Calu3 (cell line): ENCODE data around the gene TXNDC16. TPM values are rescaled to one million over a fixed set of nuclear protein-coding genes. Genes with fewer than 3 reads are reported as not detected.
"Not testable (repeated sequence)": the region's sequence is repeated elsewhere in the genome, so short reads cannot be mapped to it uniquely, and the experiment has no call there.

Experiments used
- BruUV-seq: library from RNA; stranded (reverse); fragments of 400-500 nt; replicated peaks from 2 replicates; lab custom pipeline; 2021; lab: Mats Ljungman, UMichigan
- CTCF ChIA-PET: fragments of 300-600 bp; sonication (Branson Sonifier 250); formaldehyde crosslinking; loops from one replicate; lab custom pipeline; 2022; ENCODE audit warnings: antibody characterized with exemption; lab: Charles Lee
- DNase-seq: peaks from one replicate; pipeline ENCODE4 v3.0.0; 2022
- H3K27ac Mint-ChIP-seq: one replicate; pipeline ENCODE4 v1.8.0; 2022; ENCODE audit warnings: mixed read lengths; ENCODE audit not compliant: unreplicated experiment
- H3K27me3 Mint-ChIP-seq: one replicate; pipeline ENCODE4 v1.8.0; 2022; ENCODE audit warnings: mixed read lengths; ENCODE audit not compliant: unreplicated experiment
- H3K36me3 Mint-ChIP-seq: one replicate; pipeline ENCODE4 v1.8.0; 2022; ENCODE audit warnings: mild to moderate bottlenecking, moderate library complexity, mixed read lengths; ENCODE audit not compliant: insufficient read depth, unreplicated experiment
- H3K4me1 Mint-ChIP-seq: one replicate; pipeline ENCODE4 v1.8.0; 2022; ENCODE audit warnings: mild to moderate bottlenecking, low read depth, mixed read lengths; ENCODE audit not compliant: unreplicated experiment
- H3K4me3 Mint-ChIP-seq: one replicate; pipeline ENCODE4 v1.8.0; 2022; ENCODE audit warnings: mild to moderate bottlenecking, low read depth, moderate library complexity, mixed read lengths; ENCODE audit not compliant: unreplicated experiment
- H3K9me3 Mint-ChIP-seq: one replicate; pipeline ENCODE4 v1.8.0; 2022; ENCODE audit warnings: low read depth, mixed read lengths; ENCODE audit not compliant: unreplicated experiment
- intact Hi-C: fragments of 100-400 bp; cut with micrococcal nuclease; formaldehyde crosslinking; loops from one replicate; pipeline ENCODE4 v1.10.0; 2022; ENCODE audit not compliant: unreplicated experiment
- total RNA-seq: library from RNA; stranded (reverse); gene quantifications from 2 replicates; pipeline ENCODE4 v1.2.3, GENCODE V29; 2022
- TF ChIP-seq, protein P1 (sequence below): fragments of 200-600 bp; IDR thresholded peaks from one replicate; pipeline ENCODE4 v1.8.0; 2022; ENCODE audit warnings: antibody characterized with exemption; ENCODE audit not compliant: unreplicated experiment

The TXNDC16 gene
- total RNA-seq, 1 experiment from 2014 or later = 3.5 TPM

DNA sequence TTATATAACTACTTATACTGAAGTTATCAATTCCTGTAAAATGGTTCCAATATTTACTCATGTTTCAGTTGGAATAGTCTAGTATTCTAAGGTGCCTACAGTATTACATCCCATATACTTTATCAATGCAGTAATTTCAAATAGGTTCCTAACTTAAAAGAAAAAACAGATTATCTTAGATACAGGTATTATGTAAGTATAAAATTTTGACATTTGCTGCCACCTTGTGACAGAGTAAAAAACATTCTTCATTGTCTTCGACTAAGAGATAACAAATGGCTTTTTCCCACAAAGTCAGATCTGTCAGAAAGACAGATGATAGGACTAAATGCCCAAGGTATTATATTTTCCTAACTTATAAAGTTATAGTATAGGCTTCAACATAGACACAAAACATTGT lies 78.7 kb downstream of the TXNDC16 start:
- no TSS peak for BruUV-seq
- peak; percentile 4 for DNase-seq
- TF ChIP-seq, protein P1, sequence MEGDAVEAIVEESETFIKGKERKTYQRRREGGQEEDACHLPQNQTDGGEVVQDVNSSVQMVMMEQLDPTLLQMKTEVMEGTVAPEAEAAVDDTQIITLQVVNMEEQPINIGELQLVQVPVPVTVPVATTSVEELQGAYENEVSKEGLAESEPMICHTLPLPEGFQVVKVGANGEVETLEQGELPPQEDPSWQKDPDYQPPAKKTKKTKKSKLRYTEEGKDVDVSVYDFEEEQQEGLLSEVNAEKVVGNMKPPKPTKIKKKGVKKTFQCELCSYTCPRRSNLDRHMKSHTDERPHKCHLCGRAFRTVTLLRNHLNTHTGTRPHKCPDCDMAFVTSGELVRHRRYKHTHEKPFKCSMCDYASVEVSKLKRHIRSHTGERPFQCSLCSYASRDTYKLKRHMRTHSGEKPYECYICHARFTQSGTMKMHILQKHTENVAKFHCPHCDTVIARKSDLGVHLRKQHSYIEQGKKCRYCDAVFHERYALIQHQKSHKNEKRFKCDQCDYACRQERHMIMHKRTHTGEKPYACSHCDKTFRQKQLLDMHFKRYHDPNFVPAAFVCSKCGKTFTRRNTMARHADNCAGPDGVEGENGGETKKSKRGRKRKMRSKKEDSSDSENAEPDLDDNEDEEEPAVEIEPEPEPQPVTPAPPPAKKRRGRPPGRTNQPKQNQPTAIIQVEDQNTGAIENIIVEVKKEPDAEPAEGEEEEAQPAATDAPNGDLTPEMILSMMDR = no peak
- H3K36me3 Mint-ChIP-seq = no peaks in the 10 kb centered on the region
- H3K4me3 Mint-ChIP-seq = no peak overlapping the region
- no peaks in the 10 kb centered on the region for H3K27me3 Mint-ChIP-seq
- intact Hi-C loops = loop anchor here (1.0 to 2.0 kb wide), 2 partner anchors 174 to 431 kb away; no protein-coding TSS in a partner anchor
- no peaks in the 10 kb centered on the region for H3K4me1 Mint-ChIP-seq
- CTCF ChIA-PET = no interaction called here
- H3K27ac Mint-ChIP-seq = no peak overlapping the region
- no peaks in the 10 kb centered on the region for H3K9me3 Mint-ChIP-seq

DNA sequence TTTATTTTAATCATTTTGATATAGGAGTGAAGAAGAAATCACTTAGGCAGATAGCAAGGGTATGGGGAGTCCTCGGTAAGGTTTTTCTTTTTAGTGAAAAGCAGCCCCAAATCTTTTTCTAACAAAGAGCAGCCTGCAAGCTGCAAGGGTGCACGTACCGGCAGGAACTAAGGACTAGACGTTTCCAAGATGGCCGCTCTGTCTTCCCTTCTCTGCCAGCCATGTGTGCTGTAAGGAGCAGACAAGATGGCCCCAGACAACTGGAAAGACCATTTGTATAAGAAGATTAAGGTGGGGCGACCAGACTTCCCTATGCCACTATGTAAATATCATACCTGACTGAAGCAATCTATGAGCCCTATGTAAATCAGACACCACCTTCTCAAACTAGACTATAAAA lies 79.6 kb downstream of the TXNDC16 start:
- TF ChIP-seq, protein P1 = no peak
- Mint-ChIP-seq H3K4me1 (no peaks in the 10 kb centered on the region), H3K27ac (no peak overlapping the region), H3K4me3 (no peak overlapping the region), H3K9me3 (no peaks in the 10 kb centered on the region), H3K36me3 (no peaks in the 10 kb centered on the region), H3K27me3 (no peaks in the 10 kb centered on the region)
- intact Hi-C loops = loop anchor here (1.0 to 2.0 kb wide), 2 partner anchors 173 to 430 kb away; no protein-coding TSS in a partner anchor
- no TSS peak for BruUV-seq
- CTCF ChIA-PET = no interaction called here
- no peak for DNase-seq

DNA sequence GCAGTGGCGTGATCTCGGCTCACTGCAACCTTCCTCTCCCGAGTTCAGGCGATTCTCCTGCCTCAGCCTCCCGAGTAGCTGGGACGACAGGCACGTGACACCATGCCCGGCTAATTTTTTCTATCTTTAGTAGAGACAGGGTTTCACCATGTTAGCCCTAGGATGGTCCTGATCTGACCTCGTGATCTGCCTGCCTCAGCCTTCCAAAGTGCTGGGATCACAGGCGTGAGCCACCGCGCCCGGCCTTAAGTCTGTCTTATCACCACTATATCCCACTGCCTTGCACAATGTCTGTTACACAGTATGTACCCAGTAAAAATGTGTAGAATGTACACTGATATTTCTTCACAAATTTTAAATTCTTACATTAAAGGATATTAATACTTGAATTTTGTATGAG lies 80.1 kb downstream of the TXNDC16 start:
- H3K36me3 Mint-ChIP-seq, H3K4me1 Mint-ChIP-seq, CTCF ChIA-PET, DNase-seq, H3K4me3 Mint-ChIP-seq, BruUV-seq, H3K9me3 Mint-ChIP-seq, H3K27me3 Mint-ChIP-seq, H3K27ac Mint-ChIP-seq: not testable (repeated sequence)
- intact Hi-C loops = loop anchor here (2.0 kb wide), 1 partner anchor 429 kb away; no protein-coding TSS in a partner anchor

DNA sequence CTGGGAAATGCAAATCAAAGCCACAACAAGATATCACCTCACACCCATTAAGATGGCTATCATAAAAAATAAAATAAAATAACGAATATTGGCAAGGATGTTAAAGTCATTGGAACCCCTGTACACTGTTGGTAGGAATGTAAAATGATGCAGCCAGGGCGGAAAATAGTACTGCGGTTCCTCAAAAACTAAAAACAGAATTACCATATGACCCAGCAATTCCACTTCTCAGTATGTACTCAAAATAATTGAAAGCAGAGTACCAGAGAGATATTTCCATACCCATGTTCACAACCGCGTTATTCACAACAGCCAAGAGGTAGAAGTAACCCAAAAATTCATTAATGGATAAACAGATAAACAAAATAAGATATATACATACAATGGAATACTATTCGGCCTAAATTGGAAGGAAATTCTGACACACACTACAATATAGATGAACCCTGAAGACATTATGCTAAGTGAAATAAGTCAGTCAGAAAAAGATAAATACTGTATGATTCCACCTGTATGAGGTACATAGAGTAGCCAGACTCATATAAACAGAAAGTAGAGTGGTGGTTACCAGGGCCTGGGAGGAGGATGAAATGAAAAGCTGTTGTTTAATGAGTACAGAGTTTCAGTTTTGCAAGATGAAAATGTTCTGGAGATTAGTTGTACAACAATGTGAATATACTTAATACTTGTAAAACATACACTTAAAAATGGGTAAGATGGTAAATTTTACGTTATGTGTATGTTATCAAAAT lies 84.6 kb downstream of the TXNDC16 start:
- Mint-ChIP-seq H3K4me1 (no peaks in the 10 kb centered on the region), H3K36me3 (no peaks in the 10 kb centered on the region), H3K27ac (no peak overlapping the region), H3K27me3 (no peaks in the 10 kb centered on the region), H3K9me3 (no peaks in the 10 kb centered on the region), H3K4me3 (no peak overlapping the region)
- TF ChIP-seq, protein P1 = no peak
- no peak for DNase-seq
- no TSS peak for BruUV-seq
- CTCF ChIA-PET = interaction anchor here (1.6 kb wide), 1 partner anchor 10 kb away, joined by 4 read pairs; no protein-coding TSS in a partner anchor
- intact Hi-C loops = no loop called here

DNA sequence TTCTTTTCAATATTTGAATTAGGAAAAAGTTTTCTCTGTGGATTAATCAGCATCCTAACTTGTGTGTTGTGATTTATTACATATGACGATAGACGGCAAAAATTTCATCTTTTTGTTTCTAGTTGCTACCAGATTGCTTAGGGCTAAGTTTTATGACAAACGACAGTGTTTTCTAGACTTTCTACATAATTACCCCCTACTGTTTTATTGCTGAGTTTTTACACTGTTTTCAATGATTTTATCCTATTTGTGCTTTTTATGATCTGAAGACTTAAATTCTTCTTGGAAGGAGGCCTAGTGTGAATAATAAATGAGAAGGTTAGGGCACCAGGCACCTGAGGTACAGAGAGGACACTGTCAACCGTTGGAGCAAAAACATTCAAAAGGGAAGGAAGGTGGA lies 88.1 kb downstream of the TXNDC16 start:
- Mint-ChIP-seq H3K36me3 (no peaks in the 10 kb centered on the region), H3K27ac (no peak overlapping the region), H3K27me3 (no peaks in the 10 kb centered on the region), H3K4me1 (no peaks in the 10 kb centered on the region), H3K9me3 (no peaks in the 10 kb centered on the region), H3K4me3 (no peak overlapping the region)
- no peak for DNase-seq
- CTCF ChIA-PET = no interaction called here
- TF ChIP-seq, protein P1 = no peak
- no TSS peak for BruUV-seq
- intact Hi-C loops = no loop called here
